PC-9 (cell line): ENCODE measurements around the gene SUGCT.

Experiments used
- CTCF ChIP-seq: fragments of 200-600 bp; sonication (generic); conservative IDR thresholded peaks from 2 replicates; pipeline ENCODE4 v1.6.1; 2017; ENCODE audit warnings: mixed run types, antibody characterized with exemption, mild to moderate bottlenecking, moderate library complexity
- EZH2 ChIP-seq: fragments of 200-600 bp; sonication (generic); IDR thresholded peaks from 2 replicates; pipeline ENCODE4 v1.8.0; 2017; ENCODE audit warnings: antibody characterized with exemption, low read depth

- TF ChIP-seq CTCF (no peak), EZH2 (no peak)
Measured at GRCh38 chr7:40192036-40192435, 57.2 kb downstream of the SUGCT start.
